ENCODE data around the gene RAB34.

The RAB34 gene

GRCh38 chr17:28710861-28711722 lies 6.6 kb downstream of the RAB34 start:
- peak; percentile 91 for DNase-seq

DNA sequence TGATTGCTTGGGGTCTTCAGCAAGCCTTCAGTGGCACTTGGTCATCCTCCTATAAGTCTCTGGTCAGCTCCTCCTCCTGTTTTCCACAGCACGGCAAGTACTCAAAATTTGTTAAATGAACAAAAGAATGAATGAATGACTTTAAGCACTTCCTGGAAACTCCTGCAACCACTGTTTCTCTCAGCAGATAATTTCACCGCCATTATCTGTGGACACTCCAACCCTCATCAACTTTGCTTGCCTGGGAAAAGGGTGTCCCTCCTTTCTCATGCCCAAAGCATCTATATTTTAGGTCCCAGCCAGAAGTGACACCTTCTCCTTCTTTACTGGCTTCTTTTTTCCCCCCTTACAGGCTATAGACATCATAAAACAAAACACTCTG lies 10.3 kb downstream of the RAB34 start:
- DNase-seq = no peak

DNA sequence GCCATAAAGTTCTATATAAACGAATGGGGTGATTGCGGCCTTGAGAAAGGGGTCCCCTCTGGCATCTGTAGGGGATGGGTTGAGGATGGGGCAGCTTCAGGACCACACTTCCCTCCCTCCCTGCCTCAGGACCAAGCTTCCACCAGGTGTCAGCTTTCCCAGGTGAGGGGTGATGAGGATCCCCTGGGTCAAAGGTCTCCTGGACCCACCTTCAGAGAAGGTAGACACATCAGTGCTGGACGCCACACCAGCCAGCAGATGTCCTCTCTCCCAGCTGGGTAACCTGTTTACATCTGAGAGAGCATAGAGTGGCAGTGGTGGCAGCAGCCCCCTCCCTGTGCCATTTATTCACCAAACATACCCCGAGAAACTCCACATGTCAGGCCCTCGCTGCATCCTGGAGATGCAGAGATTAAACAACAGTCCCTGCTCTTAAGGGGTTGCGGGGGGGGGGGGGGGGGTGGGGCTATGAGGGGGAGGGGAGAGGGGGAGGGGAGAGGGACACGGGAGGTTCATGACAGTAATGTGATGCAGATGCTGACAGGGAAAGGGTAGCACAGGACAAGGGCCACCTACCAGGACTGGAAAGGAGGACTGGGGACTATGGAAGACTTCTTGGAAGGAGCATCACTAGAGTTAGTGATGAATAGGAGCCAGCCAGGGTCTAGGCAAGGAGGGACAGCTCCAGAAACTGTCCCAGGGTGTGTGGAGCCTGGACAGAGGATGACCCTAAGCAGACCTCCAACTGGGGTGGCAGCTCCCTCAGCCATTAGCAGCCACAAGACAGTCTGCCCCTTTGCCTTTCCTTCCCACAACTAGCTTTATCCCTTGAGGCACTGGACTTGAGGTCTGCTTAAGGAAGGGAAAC lies 11.0 kb downstream of the RAB34 start:
- DNase-seq = no peak

DNA sequence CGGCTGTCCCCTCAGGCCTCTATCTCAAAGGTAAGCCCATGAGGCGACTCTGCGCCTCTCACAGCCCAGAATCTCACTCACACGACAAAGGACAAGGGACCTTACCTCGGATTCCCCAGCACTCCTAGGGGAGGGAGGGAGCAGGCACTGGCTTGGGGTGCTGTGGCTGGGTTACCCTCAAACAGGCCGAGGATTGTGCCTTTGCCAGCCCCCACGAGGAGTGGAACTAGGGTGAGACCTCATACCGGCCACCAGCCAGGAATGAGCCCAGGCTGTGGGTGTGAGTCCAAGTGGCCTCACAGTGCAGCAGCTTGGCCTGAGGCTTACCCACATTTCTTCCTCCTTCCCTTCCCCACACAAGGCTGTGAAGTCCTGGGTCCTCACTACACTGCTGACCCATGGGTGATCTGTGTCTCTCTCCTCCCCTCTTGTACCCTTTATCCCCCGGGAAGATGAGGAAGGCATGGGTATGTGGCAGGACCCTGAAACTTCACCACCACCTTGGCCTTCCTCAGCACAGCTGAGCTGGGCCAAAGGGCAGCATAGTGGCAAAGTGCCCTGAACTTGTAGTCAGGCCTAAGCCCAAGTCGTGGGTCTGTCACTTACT lies 11.8 kb downstream of the RAB34 start:
- DNase-seq = no peak

DNA sequence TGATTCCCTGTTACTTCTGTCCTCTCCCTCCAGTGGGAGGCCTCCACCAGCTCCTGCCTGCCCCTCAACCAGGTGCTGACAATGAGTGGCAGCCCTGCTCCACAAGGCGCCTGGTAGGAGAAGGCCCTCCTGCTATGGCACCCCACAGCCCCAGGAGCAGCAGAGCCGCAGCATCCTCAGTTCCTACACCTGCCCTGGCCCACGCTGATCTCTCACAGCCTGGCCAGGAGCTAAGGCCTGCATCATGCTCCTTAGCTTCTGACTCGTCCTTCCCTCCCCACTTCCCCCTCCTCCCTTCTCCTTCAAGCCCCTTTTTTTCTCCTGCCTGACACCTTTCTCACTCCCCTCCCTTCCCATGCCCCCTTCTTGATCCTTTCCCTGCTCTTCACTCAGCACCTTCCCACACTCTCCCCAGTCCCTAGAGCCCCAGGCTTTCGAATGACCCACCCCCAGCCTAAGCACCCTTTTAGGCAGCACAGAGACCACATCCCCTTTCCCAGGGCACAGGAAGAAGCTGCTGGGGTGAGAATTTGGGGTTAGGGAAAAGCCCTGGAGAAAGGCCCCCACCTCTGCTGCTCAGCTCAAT lies 12.5 kb downstream of the RAB34 start:
- DNase-seq = no peak

GRCh38 chr17:28704219-28704858 lies 13.3 kb downstream of the RAB34 start:
- no peak for DNase-seq

- no peak for DNase-seq
Measured at GRCh38 chr17:28703552-28704218, 14.0 kb downstream of the RAB34 start.

GRCh38 chr17:28702752-28703150 lies 14.9 kb downstream of the RAB34 start:
- DNase-seq = no peak

DNA sequence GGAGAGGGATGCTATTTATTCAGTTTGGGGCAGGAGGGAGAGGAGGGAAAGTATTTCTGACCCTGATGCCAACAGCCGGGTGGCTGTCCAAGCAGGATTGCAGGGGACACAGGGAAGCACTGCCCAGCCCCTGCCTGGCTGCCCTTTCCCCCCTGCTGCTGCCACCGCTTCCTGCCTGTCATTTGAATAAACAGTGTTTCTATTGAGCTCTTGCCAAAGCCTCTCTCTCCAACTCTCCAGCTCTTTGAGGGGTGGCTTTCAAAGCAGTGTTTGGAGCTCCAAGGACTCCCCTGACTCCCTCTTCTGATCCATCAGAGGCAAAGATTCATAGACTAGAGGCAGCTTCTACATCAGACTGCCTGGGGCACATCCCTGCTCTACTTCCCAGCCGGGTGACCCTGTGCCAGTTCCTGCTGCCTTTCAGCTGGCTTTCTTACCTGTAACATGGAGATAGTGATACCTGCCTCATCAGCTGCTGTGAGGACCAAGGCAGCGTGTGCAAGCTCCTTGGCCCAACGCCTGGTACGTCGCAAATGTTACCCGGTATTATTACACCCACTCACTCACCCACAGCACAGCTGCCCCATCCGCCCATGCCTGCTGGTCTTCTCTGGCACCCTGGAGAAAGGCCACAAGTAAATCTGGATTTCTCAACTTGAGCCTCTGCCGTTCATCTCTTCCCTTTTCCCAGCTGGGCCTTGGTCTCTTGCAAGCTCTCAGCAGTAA lies 15.5 kb downstream of the RAB34 start:
- DNase-seq = no peak

DNA sequence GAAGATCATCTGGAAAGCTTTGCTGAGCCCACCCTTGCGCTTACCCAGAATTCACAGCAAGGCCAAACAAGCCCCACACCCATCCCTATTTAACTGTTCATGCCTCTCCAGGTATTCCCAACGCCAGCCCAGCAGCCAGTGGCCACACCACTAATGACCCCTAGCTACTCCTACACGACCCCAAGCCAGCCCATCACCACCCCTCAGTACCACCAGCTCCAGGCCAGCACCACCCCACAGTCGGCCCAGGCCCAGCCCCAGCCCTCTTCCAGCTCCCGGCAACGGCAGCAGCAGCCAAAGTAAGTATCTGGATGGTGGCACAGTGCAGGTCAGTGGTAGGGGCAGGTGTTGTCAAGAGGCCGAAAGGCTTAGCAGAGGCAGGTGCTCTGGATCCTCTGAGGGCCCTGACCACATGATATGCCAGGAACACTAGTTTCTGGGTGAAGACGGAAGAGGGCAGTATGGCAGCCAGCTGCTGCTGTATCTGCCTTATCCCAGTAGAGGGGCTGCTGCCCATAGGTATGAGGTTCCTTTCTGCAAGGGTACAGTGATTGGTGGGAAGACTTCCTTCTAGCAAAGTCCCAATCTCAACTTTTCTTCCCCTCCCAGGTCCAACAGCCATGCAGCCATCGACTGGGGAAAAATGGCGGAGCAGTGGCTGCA lies 16.7 kb downstream of the RAB34 start:
- no peak for DNase-seq

DNA sequence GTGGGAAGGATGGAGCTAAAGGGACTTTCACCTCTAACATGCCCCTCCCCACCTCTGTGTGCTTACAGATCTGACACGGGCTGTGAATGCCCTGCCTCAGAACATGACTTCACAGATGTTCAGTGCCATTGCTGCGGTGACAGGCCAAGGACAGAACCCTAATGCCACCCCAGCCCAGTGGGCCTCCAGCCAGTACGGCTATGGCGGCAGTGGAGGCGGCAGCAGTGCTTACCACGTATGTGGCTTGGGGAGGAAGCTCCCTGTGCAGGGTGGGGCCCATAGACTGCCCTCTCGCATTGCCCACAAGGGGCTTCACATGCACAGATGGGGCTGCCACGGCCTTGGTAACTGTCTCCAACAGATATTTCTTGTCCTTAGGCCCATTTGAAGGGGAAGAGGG lies 17.4 kb downstream of the RAB34 start:
- no peak for DNase-seq

- DNase-seq = no peak
Measured at GRCh38 chr17:28698253-28698941, 19.3 kb downstream of the RAB34 start.

GRCh38 chr17:28693869-28694268 lies 23.8 kb downstream of the RAB34 start:
- no peak for DNase-seq

DNA sequence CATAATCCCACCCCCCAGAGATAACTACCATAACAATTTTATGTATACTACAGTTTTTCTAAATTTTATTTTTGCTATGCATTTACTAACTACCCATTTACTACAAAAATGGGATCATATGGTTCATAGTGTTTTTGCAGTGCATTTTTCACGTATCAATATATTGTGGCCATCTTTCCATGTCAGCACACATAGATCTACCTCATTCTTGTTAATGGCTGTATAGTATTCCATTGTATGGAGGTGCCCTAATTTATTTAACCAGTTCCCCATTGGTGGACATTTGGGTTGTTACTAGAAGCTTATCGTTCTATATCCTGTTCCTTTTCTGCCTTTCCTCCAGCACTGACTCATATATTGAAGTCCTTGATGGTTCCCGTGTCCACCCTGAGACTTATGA lies 28.7 kb downstream of the RAB34 start:
- DNase-seq = no peak

- DNase-seq = no peak
Measured at GRCh38 chr17:28688481-28688880, 29.2 kb downstream of the RAB34 start.

- DNase-seq = no peak
Measured at GRCh38 chr17:28686296-28686695, 31.4 kb downstream of the RAB34 start.

- DNase-seq = no peak
Measured at GRCh38 chr17:28685366-28685765, 32.3 kb downstream of the RAB34 start.

GRCh38 chr17:28684963-28685362 lies 32.7 kb downstream of the RAB34 start:
- no peak for DNase-seq

DNA sequence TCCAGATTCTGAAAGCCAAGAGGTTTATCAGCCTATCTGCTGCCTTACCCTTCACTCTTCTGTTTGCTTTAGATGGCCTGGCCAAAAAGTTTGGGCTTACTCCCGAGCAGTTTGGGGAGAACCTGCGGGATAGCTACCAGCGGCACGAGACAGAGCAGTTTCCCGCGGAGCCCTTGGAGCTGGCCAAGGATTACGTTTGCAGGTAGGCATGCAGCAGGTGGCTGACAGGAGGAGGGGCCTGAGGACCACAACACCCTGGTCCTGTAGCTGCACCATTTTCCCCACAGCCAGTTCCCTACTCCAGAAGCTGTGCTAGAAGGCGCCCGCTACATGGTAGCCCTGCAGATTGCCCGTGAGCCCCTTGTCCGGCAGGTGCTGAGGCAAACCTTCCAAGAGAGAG lies 35.0 kb downstream of the RAB34 start:
- no peak for DNase-seq

DNA sequence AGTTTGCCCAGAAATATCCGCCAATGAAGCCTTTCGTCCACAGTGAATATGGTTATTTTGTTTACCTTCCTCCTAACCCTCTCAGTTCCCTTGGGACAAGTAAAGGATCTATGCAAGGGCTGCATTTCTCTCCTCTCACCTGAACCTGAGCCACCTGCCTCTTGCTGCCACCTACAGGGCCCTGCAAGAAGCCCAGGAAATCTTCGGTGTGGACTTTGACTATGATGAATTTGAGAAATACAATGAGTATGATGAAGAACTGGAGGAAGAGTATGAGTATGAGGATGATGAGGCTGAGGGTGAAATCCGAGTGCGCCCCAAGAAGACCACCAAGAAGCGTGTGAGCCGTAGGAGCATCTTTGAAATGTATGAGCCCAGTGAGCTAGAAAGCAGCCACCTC lies 41.7 kb downstream of the RAB34 start:
- DNase-seq = no peak
